Omental fat pad (tissue), 4 donors: ENCODE measurements around the gene RALY. TPM values are rescaled to one million over a fixed set of nuclear protein-coding genes. Genes with fewer than 3 reads are reported as not detected.

Source experiments
- ATAC-seq: fragments of 150-250 bp; one replicate; pipeline ENCODE4 v1.9.1; 2016; ENCODE audit warnings: mild to moderate bottlenecking, moderate library complexity; ENCODE audit not compliant: low FRiP score
- DNase-seq: peaks from one replicate; pipeline ENCODE4 v3.0.0-alpha.2; 2019; ENCODE audit warnings: low spot score
- CTCF ChIP-seq, 3 donors: fragments of 450-650 bp; IDR thresholded peaks; one replicate each; pipeline ENCODE4 v1.5.1; 2016 to 2017; ENCODE audit warnings: antibody characterized with exemption in 3 of 3, mild to moderate bottlenecking in 3 of 3, moderate library complexity in 2 of 3
- total RNA-seq, 4 donors: library from RNA; depleted of rRNA; stranded (reverse); fragments of >200 nt; gene quantifications; one replicate each; pipeline ENCODE4 v1.1.0, GENCODE V29; 2016

Gene RALY
- total RNA-seq, 4 donors from 2014 or later, result 66.4 to 95.4 (median 80.5) TPM

- no peak for DNase-seq
- ATAC-seq, result no peak
- no peak for TF ChIP-seq CTCF (IDR thresholded peaks at IDR 0.05)
These were observed 11.2 kb downstream of the RALY start for GRCh38 chr20:34004790-34005457.

- ATAC-seq (no peak), DNase-seq (no peak)
- no peak for TF ChIP-seq CTCF (IDR thresholded peaks at IDR 0.05)
These were observed 12.9 kb downstream of the RALY start for GRCh38 chr20:34006619-34007018.

- DNase-seq (no peak), ATAC-seq (no peak)
- TF ChIP-seq CTCF (IDR thresholded peaks at IDR 0.05), result no peak
These were observed 14.8 kb downstream of the RALY start for GRCh38 chr20:34008477-34008876.

- no peak for TF ChIP-seq CTCF (IDR thresholded peaks at IDR 0.05)
- no peak for DNase-seq
- no peak for ATAC-seq
These were observed 16.8 kb downstream of the RALY start for GRCh38 chr20:34010405-34010931.

- DNase-seq, result no peak
- ATAC-seq, result no peak
- no peak for TF ChIP-seq CTCF (IDR thresholded peaks at IDR 0.05)
These were observed 17.6 kb downstream of the RALY start for GRCh38 chr20:34011275-34011674.

- no peak for TF ChIP-seq CTCF (IDR thresholded peaks at IDR 0.05)
- no peak for ATAC-seq
- DNase-seq, result no peak
These were observed 18.6 kb downstream of the RALY start for GRCh38 chr20:34012330-34012729.

GRCh38 chr20:34012735-34013134 is 19.0 kb downstream of the RALY start:
- ATAC-seq, result no peak
- DNase-seq, result no peak
- no peak for TF ChIP-seq CTCF (IDR thresholded peaks at IDR 0.05)
